Testis (tissue), 3 donors: Measurements from ENCODE around the gene ARF5. TPM values are rescaled to one million over a fixed set of nuclear protein-coding genes. Genes with fewer than 3 reads are reported as not detected.

Experiments used
- DNase-seq: peaks from one replicate; pipeline ENCODE4 v3.0.0-alpha.2; 2019
- H3K27ac ChIP-seq, 2 donors: fragments of 200-600 bp; sonication (generic); one replicate each; pipeline ENCODE4 v1.5.1; 2019
- H3K27me3 ChIP-seq: fragments of 200-600 bp; sonication (generic); one replicate; pipeline ENCODE4 v1.5.1; 2019
- H3K36me3 ChIP-seq: fragments of 200-600 bp; sonication (generic); one replicate; pipeline ENCODE4 v1.5.1; 2017; ENCODE audit warnings: low read depth; ENCODE audit errors: missing control alignments
- H3K4me1 ChIP-seq: fragments of 200-600 bp; sonication (generic); one replicate; pipeline ENCODE4 v1.5.1; 2019
- H3K4me3 ChIP-seq, 2 donors: fragments of 200-600 bp; sonication (generic); one replicate each; pipeline ENCODE4 v1.5.1; 2017 to 2019
- H3K9me3 ChIP-seq: fragments of 200-600 bp; sonication (generic); one replicate; pipeline ENCODE4 v1.5.1; 2017
- POLR2A ChIP-seq: fragments of 450-650 bp; IDR thresholded peaks from one replicate; pipeline ENCODE4 v1.6.1; 2017; ENCODE audit warnings: antibody characterized with exemption, mild to moderate bottlenecking, moderate library complexity
- WGBS, 2 donors: methylation state at CpG; one replicate each; pipeline ENCODE4 v1.1.5; 2018; 5-methylcytosine and 5-hydroxymethylcytosine counted together
- intact Hi-C: fragments of 100-400 bp; cut with DNase I; formaldehyde crosslinking; loops from one replicate; pipeline ENCODE4 v1.15.1; 2023; ENCODE audit warnings: low total_unique reads
- polyA plus RNA-seq: library from polyadenylated mRNA; stranded (reverse); fragments of 350-450 nt; fragmentation: Illumina TruSeq; extraction: RNeasy Lipid Tissue Mini Kit (QIAGEN cat#74804); gene quantifications from one replicate; pipeline ENCODE4 v1.2.3, GENCODE V29; 2014; ENCODE audit warnings: low read depth, low replicate concordance; ENCODE audit not compliant: insufficient read depth
- total RNA-seq, 2 donors: library from RNA; depleted of rRNA; stranded (reverse); fragments of >200 nt; gene quantifications; one replicate each; pipeline ENCODE4 v1.2.3, GENCODE V29; 2016
- TF ChIP-seq, protein P1 (sequence below), 3 experiments: fragments of 450-650 bp in 2 of 3; fragments of 200-600 bp in 1 of 3; sonication (generic) in 1 of 3; IDR thresholded peaks; one replicate each; pipeline ENCODE4 v1.5.1; 2016 to 2019; ENCODE audit warnings: antibody characterized with exemption in 3 of 3, mild to moderate bottlenecking in 2 of 3, moderate library complexity in 1 of 3

ARF5 gene
- total and polyA plus RNA-seq, 3 donors from 2014 or later, result 161 to 190 (median 171) TPM

DNA sequence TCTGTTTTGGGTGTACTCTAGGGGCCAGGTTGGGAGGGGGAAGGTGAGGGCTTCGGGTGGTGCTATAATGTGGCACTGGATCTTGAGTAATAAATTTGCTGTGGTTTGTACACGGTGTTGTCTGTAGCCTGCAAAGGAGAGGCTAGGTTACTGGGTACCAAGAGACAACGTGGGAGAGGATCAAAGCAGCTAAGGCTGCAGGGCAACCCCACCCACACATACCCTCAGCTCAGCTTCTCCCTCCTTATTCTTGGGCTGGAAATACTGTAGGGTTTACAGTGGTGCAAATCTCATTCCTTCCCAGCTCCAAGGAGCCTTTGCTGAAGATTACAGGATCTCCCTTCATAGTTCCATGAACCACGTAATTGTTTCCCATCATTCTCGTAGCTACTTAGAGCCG is 3.4 kb downstream of the ARF5 start:
- Histone ChIP-seq H3K36me3 (no peaks in the 10 kb centered on the region), H3K4me1 (peaks cover 18% of the 10 kb centered on the region), H3K9me3 (no peaks in the 10 kb centered on the region), H3K27ac (no peak overlapping the region), H3K27me3 (no peaks in the 10 kb centered on the region), H3K4me3 (no peak overlapping the region)
- no peak for DNase-seq
- WGBS, 2 donors, result 84 to 87% methylated on average over 6 of the region's 6 CpGs
- TF ChIP-seq, protein P1, sequence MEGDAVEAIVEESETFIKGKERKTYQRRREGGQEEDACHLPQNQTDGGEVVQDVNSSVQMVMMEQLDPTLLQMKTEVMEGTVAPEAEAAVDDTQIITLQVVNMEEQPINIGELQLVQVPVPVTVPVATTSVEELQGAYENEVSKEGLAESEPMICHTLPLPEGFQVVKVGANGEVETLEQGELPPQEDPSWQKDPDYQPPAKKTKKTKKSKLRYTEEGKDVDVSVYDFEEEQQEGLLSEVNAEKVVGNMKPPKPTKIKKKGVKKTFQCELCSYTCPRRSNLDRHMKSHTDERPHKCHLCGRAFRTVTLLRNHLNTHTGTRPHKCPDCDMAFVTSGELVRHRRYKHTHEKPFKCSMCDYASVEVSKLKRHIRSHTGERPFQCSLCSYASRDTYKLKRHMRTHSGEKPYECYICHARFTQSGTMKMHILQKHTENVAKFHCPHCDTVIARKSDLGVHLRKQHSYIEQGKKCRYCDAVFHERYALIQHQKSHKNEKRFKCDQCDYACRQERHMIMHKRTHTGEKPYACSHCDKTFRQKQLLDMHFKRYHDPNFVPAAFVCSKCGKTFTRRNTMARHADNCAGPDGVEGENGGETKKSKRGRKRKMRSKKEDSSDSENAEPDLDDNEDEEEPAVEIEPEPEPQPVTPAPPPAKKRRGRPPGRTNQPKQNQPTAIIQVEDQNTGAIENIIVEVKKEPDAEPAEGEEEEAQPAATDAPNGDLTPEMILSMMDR (IDR thresholded peaks at IDR 0.05), result no peak
- no peak for TF ChIP-seq POLR2A
- intact Hi-C loops, result no loop called here

DNA sequence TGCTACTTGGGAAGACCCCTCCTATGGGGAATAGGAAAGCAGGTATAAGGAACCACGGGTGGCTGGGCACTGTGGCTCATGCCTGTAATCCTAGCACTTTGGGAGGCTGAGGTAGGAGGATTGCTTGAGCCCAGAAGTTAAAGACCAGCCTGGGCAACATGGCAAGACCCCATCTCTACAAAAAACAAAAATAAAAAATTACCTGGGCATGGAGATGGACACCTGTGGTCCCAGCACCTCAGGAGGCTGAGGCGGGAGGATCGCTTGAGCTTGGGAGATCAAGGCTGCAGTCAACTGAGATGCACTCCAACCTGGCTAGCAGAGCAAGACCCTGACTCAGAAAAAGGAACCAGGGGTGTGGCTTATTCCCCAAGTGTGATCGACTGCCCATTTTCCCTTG is 4.3 kb downstream of the ARF5 start:
- WGBS, 2 donors, result 80 to 83% methylated on average over 4 of the region's 4 CpGs
- intact Hi-C loops, result no loop called here
- TF ChIP-seq, protein P1 (IDR thresholded peaks at IDR 0.05), result no peak
- Histone ChIP-seq H3K27me3 (no peaks in the 10 kb centered on the region), H3K9me3 (no peaks in the 10 kb centered on the region), H3K36me3 (no peaks in the 10 kb centered on the region), H3K27ac (no peak overlapping the region), H3K4me3 (no peak overlapping the region), H3K4me1 (peaks cover 13% of the 10 kb centered on the region)
- DNase-seq, result no peak

DNA sequence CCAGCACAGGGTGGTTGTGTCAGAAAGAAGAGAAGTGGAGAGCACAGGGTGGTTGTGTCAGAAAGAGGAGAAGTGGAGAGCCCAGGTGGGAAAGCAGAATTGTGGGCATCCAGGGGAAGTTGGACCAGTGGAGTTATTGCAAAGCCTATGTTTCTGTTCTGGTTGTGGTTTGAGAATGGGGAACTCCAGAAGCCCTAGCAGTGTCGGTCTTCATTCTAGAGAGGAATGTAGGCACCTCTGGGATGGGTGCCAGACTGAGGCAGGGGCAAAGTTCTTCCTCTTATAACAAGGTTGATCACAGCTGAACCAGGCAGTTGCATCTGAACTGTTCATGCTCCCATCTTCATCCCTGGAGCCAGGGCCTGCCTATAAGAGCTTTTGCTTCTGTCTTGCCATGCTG is 6.3 kb downstream of the ARF5 start:
- Histone ChIP-seq H3K4me3 (no peak overlapping the region), H3K36me3 (no peaks in the 10 kb centered on the region), H3K27ac (no peak overlapping the region), H3K27me3 (no peaks in the 10 kb centered on the region), H3K4me1 (peaks cover 4% of the 10 kb centered on the region), H3K9me3 (no peaks in the 10 kb centered on the region)
- 80 to 81% methylated on average over 1 of the region's 1 CpG for WGBS, 2 donors
- TF ChIP-seq, protein P1 (IDR thresholded peaks at IDR 0.05), result no peak
- TF ChIP-seq POLR2A, result no peak
- intact Hi-C loops, result no loop called here
- DNase-seq, result no peak

GRCh38 chr7:127595737-127596136 is 7.5 kb downstream of the ARF5 start:
- Histone ChIP-seq H3K4me3 (no peak overlapping the region), H3K36me3 (no peaks in the 10 kb centered on the region), H3K9me3 (no peaks in the 10 kb centered on the region), H3K27me3 (no peaks in the 10 kb centered on the region), H3K27ac (no peak overlapping the region), H3K4me1 (no peaks in the 10 kb centered on the region)
- intact Hi-C loops, result no loop called here
- TF ChIP-seq, protein P1 (IDR thresholded peaks at IDR 0.05), result no peak
- TF ChIP-seq POLR2A, result no peak
- WGBS, 2 donors, result 76 to 93% methylated on average over 5 of the region's 5 CpGs
- no peak for DNase-seq

GRCh38 chr7:127598318-127598717 is 10.1 kb downstream of the ARF5 start:
- no peak for DNase-seq
- TF ChIP-seq, protein P1 (IDR thresholded peaks at IDR 0.05), result no peak
- no peak for TF ChIP-seq POLR2A
- WGBS, 2 donors, result 69 to 75% methylated on average over 6 of the region's 6 CpGs
- Histone ChIP-seq H3K27me3 (no peaks in the 10 kb centered on the region), H3K4me3 (no peak overlapping the region), H3K4me1 (no peaks in the 10 kb centered on the region), H3K9me3 (no peaks in the 10 kb centered on the region), H3K36me3 (no peaks in the 10 kb centered on the region), H3K27ac (no peak overlapping the region)
- intact Hi-C loops, result no loop called here
